Neutrophil (primary cell): ENCODE data around the gene SLC6A11.

ENCODE experiments used
- H3K27ac ChIP-seq: fragments of 200-600 bp; sonication (generic); 2 replicates; pipeline ENCODE4 v1.5.1; 2016; ENCODE audit warnings: mild to moderate bottlenecking, moderate library complexity
- H3K27me3 ChIP-seq: fragments of 200-600 bp; sonication (generic); 2 replicates; pipeline ENCODE4 v1.6.0; 2016; ENCODE audit warnings: mild to moderate bottlenecking
- H3K36me3 ChIP-seq: fragments of 200-600 bp; sonication (generic); 2 replicates; pipeline ENCODE4 v1.5.1; 2017
- H3K4me1 ChIP-seq, 2 experiments: fragments of 200-600 bp in 1 of 2; sonication (generic) in 1 of 2; 1 replicate in 1 of 2; 2 replicates in 1 of 2; pipeline versions ENCODE4 v1.5.1 to v1.6.1; 2013 to 2016; ENCODE audit warnings: low read depth in 1 of 2, low read length in 1 of 2, mild to moderate bottlenecking in 1 of 2, moderate library complexity in 1 of 2; ENCODE audit not compliant: control insufficient read depth in 1 of 2, insufficient read depth in 1 of 2
- H3K4me3 ChIP-seq, 2 experiments: fragments of 200-600 bp in 1 of 2; sonication (generic) in 1 of 2; 1 replicate in 1 of 2; 2 replicates in 1 of 2; pipeline ENCODE4 v1.5.1; 2013 to 2016; ENCODE audit warnings: low read depth in 1 of 2, low read length in 1 of 2, mild to moderate bottlenecking in 1 of 2, moderate library complexity in 1 of 2
- H3K9me3 ChIP-seq: fragments of 200-600 bp; sonication (generic); 2 replicates; pipeline ENCODE4 v1.5.1; 2016
- CTCF ChIP-seq: fragments of 200-600 bp; sonication (generic); IDR thresholded peaks from 2 replicates; pipeline ENCODE4 v1.5.1; 2016; ENCODE audit warnings: antibody characterized with exemption

Gene SLC6A11

GRCh38 chr3:10948326-10948725 lies 132.3 kb downstream of the SLC6A11 start:
- Histone ChIP-seq H3K27me3 (peaks cover 7% of the 10 kb centered on the region), H3K4me1 (no peaks in the 10 kb centered on the region), H3K9me3 (no peaks in the 10 kb centered on the region), H3K4me3 (no peak overlapping the region), H3K36me3 (no peaks in the 10 kb centered on the region), H3K27ac (no peak overlapping the region)
- TF ChIP-seq CTCF: no peak

GRCh38 chr3:10949197-10949596 lies 133.2 kb downstream of the SLC6A11 start:
- H3K4me3 ChIP-seq: no peak overlapping the region
- no peak for TF ChIP-seq CTCF
- H3K9me3 ChIP-seq: no peaks in the 10 kb centered on the region
- H3K36me3 ChIP-seq: no peaks in the 10 kb centered on the region
- no peaks in the 10 kb centered on the region for H3K4me1 ChIP-seq
- H3K27me3 ChIP-seq: peaks cover 12% of the 10 kb centered on the region
- no peak overlapping the region for H3K27ac ChIP-seq

DNA sequence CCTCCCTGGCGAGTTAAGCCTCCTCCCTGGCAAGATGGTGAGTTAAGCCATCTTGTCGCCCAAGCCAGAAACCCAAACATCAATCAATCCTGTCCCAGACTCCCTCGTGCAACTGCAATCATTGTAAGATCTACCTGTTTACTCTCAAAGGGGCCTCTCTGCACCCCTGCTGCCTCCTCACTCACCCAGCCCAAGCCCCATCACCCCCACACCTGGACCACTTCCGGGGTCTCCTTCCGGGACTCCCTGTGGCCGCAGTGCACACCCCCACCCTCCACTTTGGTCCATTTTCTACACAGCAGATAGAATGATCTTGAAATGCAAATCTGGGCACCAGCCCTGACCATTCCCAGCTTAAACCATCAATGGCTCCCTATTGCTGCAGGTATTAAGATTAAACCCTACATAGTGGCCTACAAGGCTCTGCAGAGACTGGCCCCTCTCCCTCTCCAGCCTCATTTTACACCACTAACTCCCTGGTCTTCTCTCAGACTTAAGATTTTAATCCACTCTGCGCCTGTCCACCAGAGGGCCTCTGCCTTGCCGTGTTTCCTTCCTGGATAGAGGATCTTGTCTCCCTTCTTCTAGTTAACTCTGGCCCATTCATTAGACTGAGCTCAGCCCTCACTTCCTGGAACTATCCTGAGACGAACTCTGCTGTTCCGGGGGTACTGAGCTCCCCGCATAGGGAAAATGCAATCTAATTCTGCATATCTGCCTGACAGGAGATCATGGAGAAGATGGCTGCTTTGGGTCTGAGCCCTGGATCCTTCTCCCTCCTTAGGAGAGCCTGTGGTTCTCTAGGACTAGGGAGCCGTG lies 134.7 kb downstream of the SLC6A11 start:
- Histone ChIP-seq H3K36me3 (no peaks in the 10 kb centered on the region), H3K9me3 (no peaks in the 10 kb centered on the region), H3K4me1 (no peaks in the 10 kb centered on the region), H3K4me3 (no peak overlapping the region), H3K27ac (no peak overlapping the region), H3K27me3 (peaks cover 20% of the 10 kb centered on the region)
- no peak for TF ChIP-seq CTCF

DNA sequence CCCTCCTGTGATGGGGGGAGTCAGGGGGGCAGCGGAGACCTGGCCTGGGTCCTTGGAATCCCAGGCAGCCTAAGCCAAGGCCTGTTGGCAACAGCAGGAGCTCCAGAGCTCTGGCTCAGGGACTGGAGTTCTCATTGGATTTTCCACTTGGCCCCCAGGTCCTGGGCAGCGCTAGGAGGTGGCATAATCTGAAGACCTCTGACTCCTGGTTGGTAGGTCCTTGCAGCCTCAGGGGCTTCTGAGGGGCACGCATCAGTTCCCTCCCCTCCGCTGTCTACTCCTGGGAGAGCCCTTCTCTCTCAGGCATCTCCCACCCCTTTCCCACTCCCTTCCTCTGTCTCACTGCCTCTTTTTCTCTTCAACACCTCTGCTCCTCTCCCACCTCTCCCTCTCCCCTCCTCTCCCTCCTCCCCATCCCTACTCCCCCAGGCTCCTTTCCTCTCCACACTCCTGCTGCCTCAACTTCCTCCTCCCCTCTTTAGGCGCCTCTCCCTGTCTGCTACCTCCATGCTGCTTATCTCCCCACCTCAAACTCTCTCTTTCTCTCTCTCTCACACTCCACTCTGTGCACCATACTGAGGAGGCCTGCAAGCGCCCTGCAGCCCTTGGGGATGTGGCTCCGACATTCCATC lies 135.4 kb downstream of the SLC6A11 start:
- Histone ChIP-seq H3K27ac (no peak overlapping the region), H3K9me3 (no peaks in the 10 kb centered on the region), H3K4me3 (no peak overlapping the region), H3K36me3 (no peaks in the 10 kb centered on the region), H3K27me3 (peaks cover 20% of the 10 kb centered on the region), H3K4me1 (no peaks in the 10 kb centered on the region)
- no peak for TF ChIP-seq CTCF

DNA sequence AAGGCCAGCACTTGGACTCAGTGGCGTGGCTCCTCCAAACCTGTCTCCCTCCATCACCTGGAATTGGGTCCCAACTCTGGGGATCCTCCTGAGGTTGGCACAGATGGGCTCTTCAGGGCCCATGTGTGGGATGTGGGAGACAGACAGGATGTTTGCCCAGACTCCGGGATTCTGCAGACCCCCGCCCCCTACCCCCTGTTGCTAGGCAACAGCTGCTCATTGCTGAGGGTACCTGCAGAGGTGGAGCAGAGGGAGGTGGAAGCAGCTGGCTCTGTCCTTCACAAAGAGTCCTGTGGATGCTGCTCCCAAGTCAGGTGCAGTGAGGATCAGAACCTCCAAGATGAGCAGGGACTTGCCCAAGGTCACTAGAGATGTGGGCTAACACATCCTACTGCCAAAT lies 136.5 kb downstream of the SLC6A11 start:
- Histone ChIP-seq H3K9me3 (no peaks in the 10 kb centered on the region), H3K27me3 (peaks cover 20% of the 10 kb centered on the region), H3K36me3 (no peaks in the 10 kb centered on the region), H3K4me3 (no peak overlapping the region), H3K27ac (no peak overlapping the region), H3K4me1 (no peaks in the 10 kb centered on the region)
- TF ChIP-seq CTCF: no peak
